ENCODE measurements around the gene ITPR2.

- TF ChIP-seq CTCF (IDR thresholded peaks at IDR 0.05), result no peak
- TF ChIP-seq POLR2A (IDR thresholded peaks at IDR 0.05), result no peak
Measured at GRCh38 chr12:26318661-26319068, 514.3 kb downstream of the ITPR2 start.

All from lower leg skin (tissue), 3 donors.